AG09319 (cell line): ENCODE data around the gene ADAM29.
"Not testable (repeated sequence)": the region's sequence is repeated elsewhere in the genome, so short reads cannot be mapped to it uniquely, and the experiment has no call there.

Source experiments
- DNase-seq: peaks from one replicate; pipeline ENCODE4 v3.0.0-alpha.2; 2010; ENCODE audit warnings: low read depth; ENCODE audit errors: extremely low read depth
- CTCF ChIP-seq: IDR thresholded peaks from 2 replicates; pipeline ENCODE4 v1.5.1; 2011; ENCODE audit warnings: low read depth, mild to moderate bottlenecking, inconsistent platforms, low read length, moderate library complexity

ADAM29 gene

DNA sequence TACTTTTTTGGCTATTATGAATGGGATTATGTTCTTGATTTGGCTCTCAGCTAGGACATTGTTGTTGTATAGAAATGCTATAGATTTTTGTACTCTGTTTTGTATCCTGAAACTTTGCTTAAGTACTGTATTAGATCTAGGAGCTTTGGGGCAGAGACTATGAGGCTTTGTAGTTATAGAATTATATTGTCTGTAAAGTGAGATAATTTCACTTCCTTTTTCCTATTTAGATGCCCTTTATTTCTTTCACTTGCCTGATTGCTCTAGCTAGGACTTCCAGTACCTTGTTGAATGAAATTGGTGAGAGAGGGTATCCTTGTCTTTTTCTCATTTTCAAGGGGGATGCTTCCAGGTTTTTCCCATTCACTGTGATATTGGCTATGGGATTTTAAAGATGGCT, 28.1 kb downstream of the ADAM29 start:
- no peak for DNase-seq
- no peak for TF ChIP-seq CTCF

- TF ChIP-seq CTCF: no peak
- DNase-seq: no peak
These were observed 30.7 kb downstream of the ADAM29 start for GRCh38 chr4:174948826-174949225.

GRCh38 chr4:174972911-174973310, 54.8 kb downstream of the ADAM29 start:
- TF ChIP-seq CTCF: no peak
- DNase-seq: no peak

- TF ChIP-seq CTCF: no peak
- DNase-seq: no peak
These were observed 55.2 kb downstream of the ADAM29 start for GRCh38 chr4:174973336-174973735.

DNA sequence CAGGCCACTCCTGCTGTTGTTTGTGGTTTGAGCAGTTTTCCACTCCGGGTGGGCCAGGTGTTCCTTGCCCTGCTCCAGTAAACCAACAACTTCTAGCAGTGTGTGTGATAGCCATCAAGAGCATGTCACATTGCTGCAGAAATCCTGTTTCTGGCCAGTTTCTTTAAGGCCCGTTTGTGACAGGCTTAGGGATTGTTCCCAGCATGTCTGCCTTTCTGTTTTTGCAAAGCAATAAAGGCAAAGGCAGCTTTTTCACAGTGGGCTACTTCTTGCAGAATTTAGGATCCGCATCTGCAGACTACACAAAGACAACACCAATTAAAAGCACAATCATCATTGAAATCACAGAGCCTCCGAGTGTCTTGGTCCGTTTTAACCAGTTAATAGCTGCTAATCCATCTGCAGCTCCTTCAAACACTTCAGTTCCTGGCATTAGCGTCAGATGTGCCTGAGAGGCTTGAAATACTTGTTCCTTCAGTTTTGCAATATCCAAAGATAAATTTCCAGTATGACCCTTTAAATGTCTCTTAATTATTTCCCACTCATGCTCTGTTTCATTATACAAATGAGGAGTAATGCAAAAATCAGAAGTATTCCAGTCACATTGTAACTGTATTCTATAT, 65.1 kb downstream of the ADAM29 start:
- DNase-seq: no peak
- no peak for TF ChIP-seq CTCF

GRCh38 chr4:174983870-174984269, 65.7 kb downstream of the ADAM29 start:
- not testable (repeated sequence) for DNase-seq

GRCh38 chr4:174989791-174990190, 71.6 kb downstream of the ADAM29 start:
- DNase-seq: no peak
- no peak for TF ChIP-seq CTCF

DNA sequence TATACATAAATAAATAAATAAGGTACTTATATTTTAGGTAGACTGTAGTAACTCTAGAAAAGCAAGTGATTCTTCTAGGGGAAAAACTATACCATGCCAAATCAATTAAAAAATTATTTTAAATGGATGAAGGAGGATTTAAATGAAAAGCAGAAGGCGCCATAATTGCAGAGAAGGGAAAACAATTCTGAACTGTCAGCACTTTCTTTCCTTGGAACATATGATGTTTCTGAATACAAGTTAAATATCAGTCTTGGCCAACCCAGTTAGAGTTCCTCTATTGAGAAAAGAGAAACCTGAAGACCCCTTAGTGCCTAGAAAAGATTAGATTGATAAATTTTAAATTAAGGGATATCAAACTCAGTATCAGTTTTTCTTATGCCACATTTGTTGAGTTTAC, 75.8 kb downstream of the ADAM29 start:
- TF ChIP-seq CTCF: no peak
- no peak for DNase-seq
